Measurements from ENCODE around the gene CNNM2. TPM values are rescaled to one million over a fixed set of nuclear protein-coding genes. Genes with fewer than 3 reads are reported as not detected.

Gene CNNM2
- total RNA-seq, 1 donor from 2014 or later, result 9.6 TPM

GRCh38 chr10:103077020-103077419, 158.9 kb downstream of the CNNM2 start:
- Mint-ChIP-seq H3K9me3 (no peaks in the 10 kb centered on the region), H3K27me3 (ENCODE audit: low read depth) (no peaks in the 10 kb centered on the region), H3K36me3 (ENCODE audit: low read depth) (peaks cover 10% of the 10 kb centered on the region), H3K4me3 (no peak overlapping the region), H3K27ac (ENCODE audit: unreplicated experiment) (no peak overlapping the region), H3K4me1 (peaks cover under 1% of the 10 kb centered on the region)
- no peak for DNase-seq (ENCODE audit: low read depth, low spot score)
- no peak for TF ChIP-seq CTCF (conservative IDR thresholded peaks at IDR 0.05)

- no peak overlapping the region for H3K27ac Mint-ChIP-seq (ENCODE audit: unreplicated experiment)
- H3K4me1 Mint-ChIP-seq, result peaks cover 3% of the 10 kb centered on the region
- H3K36me3 Mint-ChIP-seq (ENCODE audit: low read depth), result peaks cover 12% of the 10 kb centered on the region
- DNase-seq (ENCODE audit: low read depth, low spot score), result no peak
- no peaks in the 10 kb centered on the region for H3K27me3 Mint-ChIP-seq (ENCODE audit: low read depth)
- no peak overlapping the region for H3K4me3 Mint-ChIP-seq
- TF ChIP-seq CTCF (conservative IDR thresholded peaks at IDR 0.05), result no peak
- no peaks in the 10 kb centered on the region for H3K9me3 Mint-ChIP-seq
Observed at GRCh38 chr10:103077491-103078308, 159.6 kb downstream of the CNNM2 start.

GRCh38 chr10:103078309-103078615, 160.2 kb downstream of the CNNM2 start:
- Mint-ChIP-seq H3K36me3 (ENCODE audit: low read depth) (peaks cover 13% of the 10 kb centered on the region), H3K4me3 (no peak overlapping the region), H3K27me3 (ENCODE audit: low read depth) (no peaks in the 10 kb centered on the region), H3K9me3 (no peaks in the 10 kb centered on the region), H3K27ac (ENCODE audit: unreplicated experiment) (no peak overlapping the region), H3K4me1 (peaks cover 3% of the 10 kb centered on the region)
- TF ChIP-seq CTCF (conservative IDR thresholded peaks at IDR 0.05), result no peak
- DNase-seq (ENCODE audit: low read depth, low spot score), result no peak

- Mint-ChIP-seq H3K9me3 (no peaks in the 10 kb centered on the region), H3K36me3 (ENCODE audit: low read depth) (peaks cover 15% of the 10 kb centered on the region), H3K4me3 (no peak overlapping the region), H3K27me3 (ENCODE audit: low read depth) (no peaks in the 10 kb centered on the region), H3K27ac (ENCODE audit: unreplicated experiment) (no peak overlapping the region), H3K4me1 (peaks cover 3% of the 10 kb centered on the region)
- no peak for TF ChIP-seq CTCF (conservative IDR thresholded peaks at IDR 0.05)
- DNase-seq (ENCODE audit: low read depth, low spot score), result no peak
Observed at GRCh38 chr10:103078676-103079075, 160.6 kb downstream of the CNNM2 start.

- Mint-ChIP-seq H3K9me3 (no peaks in the 10 kb centered on the region), H3K27me3 (ENCODE audit: low read depth) (no peaks in the 10 kb centered on the region), H3K4me1 (peaks cover 3% of the 10 kb centered on the region), H3K36me3 (ENCODE audit: low read depth) (peaks cover 15% of the 10 kb centered on the region), H3K27ac (ENCODE audit: unreplicated experiment) (no peak overlapping the region), H3K4me3 (no peak overlapping the region)
- DNase-seq (ENCODE audit: low read depth, low spot score), result no peak
- TF ChIP-seq CTCF (conservative IDR thresholded peaks at IDR 0.05), result no peak
Observed at GRCh38 chr10:103079100-103079499, 161.0 kb downstream of the CNNM2 start.
